ENCODE results near the gene SCFD2.
"Not testable (repeated sequence)": the region's sequence is repeated elsewhere in the genome, so short reads cannot be mapped to it uniquely, and the experiment has no call there.

The SCFD2 gene

GRCh38 chr4:53340145-53340544 lies 25.7 kb downstream of the SCFD2 start:
- not testable (repeated sequence) for DNase-seq

- not testable (repeated sequence) for DNase-seq
Measured at GRCh38 chr4:53334916-53335315, 30.9 kb downstream of the SCFD2 start.

DNA sequence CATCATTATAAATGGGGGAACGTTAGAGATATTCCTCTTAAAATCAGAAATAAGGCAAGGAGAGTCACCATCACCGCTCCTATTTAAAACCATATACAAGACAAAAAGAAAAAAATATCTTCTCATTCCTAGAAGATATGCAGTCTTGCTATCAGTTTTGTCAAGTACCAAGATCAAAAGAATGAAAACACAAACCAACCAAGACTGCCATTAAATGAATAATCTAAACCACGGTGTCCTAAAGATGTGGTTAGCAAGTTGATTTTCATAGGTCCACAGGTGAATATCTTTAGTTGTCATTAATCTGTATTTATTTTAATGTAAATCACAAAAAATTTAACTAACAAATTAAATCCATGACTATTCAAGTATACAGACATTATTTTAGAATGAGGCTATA lies 39.3 kb downstream of the SCFD2 start:
- no peak for DNase-seq

DNA sequence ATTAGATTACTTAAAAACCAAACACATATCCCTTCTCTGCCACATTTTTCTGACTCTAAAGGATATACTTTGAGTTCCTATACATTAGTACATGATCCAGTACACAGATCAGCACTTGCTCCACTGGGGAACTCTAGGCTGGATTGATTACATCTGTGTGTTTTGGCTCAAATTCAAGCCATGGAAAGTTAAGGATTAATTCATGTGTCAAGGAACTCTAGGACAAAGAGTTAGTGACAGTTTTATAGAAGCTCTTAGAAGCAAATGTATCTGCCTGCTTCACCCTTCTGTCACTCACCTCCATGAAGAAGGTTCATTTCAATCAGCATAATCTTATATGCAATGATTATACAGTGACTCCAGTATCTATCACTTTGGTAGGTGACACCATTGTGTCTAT lies 43.2 kb downstream of the SCFD2 start:
- DNase-seq = no peak

DNA sequence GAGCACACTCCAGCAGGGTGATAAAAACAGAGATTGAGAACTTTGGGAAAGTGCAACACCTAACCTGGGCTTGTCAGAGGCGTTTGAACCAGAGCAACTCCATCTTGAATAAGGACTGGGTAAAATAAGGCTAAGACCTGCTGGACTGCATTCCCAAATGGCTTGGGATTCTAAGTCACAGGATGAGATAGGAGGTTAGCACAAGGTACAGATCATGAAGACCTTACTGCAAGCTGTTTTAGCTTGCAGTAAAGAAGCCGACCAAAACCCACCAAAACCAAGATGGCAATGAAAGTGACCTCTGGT lies 43.9 kb downstream of the SCFD2 start:
- no peak for DNase-seq

GRCh38 chr4:53321151-53321983 lies 44.5 kb downstream of the SCFD2 start:
- DNase-seq = no peak

- no peak for DNase-seq
Measured at GRCh38 chr4:53315300-53315699, 50.6 kb downstream of the SCFD2 start.

DNA sequence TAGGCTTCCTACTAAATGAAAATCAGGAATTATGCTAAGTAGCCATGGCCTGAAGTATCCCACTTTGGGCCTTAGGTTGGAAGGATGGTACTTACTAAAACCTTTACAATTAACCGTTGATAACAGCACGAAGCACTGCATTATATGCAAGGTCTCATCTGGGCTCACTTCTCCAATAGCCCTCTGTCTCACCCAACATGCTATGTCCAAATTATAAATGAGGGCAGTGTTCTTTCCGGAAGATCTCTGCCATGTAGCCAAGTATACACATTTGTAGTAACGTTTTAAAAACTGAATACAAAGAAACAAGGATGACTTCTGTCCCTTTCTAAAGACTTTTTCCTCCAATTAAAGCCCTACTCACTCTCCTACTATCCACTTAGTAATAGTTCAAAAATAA lies 51.6 kb downstream of the SCFD2 start:
- no peak for DNase-seq

DNA sequence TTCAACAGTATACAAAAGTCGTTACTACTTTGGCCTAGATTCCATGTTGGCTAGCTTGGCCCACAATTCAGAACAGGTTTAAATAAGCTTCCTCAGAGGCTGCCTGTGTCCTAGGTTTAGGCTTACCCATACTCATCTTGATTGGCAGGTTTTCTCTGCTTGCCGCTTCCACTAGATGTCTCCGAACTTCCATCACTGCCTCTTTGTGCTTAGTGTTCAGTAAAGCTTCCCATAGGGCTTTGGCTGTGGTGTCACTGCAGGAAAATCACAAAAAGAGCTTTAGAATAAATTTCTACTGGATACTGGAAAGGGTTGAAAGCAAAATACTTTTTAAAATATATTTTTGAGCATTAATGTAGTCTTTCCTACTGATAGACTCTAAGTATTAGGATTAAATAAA lies 52.4 kb downstream of the SCFD2 start:
- no peak for DNase-seq

- no peak for DNase-seq
Measured at GRCh38 chr4:53309321-53310040, 56.4 kb downstream of the SCFD2 start.

DNA sequence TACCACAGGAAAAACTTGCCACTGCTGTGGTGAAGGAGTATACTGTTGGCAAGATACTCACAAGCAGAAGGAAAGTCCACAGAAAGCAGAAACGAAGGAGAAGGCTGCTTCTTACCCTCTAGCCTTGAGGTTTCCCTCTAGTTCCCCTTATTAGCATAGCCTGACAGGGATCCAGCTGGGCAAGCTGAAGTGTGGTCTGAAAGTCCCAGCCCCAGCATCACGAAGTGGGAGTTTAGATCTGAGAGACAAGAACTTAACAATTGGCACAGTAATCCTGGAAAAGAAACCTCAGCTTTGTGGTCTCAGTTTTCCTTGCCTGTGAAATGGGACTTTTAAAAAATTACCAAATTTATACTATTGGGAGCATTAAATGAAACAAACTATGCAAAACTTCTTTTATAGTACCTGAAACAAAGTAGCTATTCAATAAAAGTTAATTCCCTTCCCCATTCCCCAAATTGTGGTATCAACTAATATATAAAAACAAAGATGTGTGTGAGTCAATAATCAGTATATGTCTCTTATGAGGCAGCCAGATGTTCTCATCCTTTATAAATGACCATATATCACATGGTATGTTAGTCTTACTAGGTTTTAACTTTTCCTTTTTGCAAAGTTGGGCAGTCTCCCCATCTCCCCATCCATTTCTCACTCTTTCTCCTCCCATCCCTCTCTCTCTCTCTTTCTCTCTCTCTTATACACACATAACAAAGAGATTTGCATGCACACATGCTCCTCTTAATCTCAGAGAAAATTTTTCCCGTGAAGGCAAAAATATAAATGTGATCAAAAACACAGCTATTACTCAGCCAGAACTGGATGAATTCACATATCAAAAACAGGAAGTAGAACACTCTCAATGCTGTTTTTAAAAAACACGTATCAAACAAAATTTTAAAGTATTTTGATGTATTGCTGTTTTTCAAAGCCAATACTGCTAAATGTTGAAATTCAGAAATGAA lies 57.8 kb downstream of the SCFD2 start:
- DNase-seq = no peak

DNA sequence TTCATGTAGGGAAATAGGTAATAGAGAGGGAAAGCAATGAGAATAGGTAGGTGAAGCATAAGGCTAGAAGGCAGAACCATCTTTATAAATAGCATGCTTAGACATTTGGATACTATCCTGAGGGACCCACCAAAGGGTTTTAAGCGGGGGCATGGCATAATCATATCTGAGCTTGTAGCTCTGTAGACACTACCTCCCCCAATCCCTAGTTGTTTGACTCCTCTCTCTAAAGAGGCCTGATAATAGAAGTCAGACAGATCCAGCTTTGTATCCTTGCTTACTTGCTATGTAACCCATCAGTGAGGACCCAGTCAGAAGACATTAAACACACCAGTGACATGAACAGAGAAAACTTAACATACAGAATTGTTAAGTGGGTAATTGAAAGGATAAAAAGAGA lies 58.7 kb downstream of the SCFD2 start:
- no peak for DNase-seq

GRCh38 chr4:53306729-53307128 lies 59.1 kb downstream of the SCFD2 start:
- no peak for DNase-seq

- DNase-seq = not testable (repeated sequence)
Measured at GRCh38 chr4:53292209-53292608, 73.7 kb downstream of the SCFD2 start.

- no peak for DNase-seq
Measured at GRCh38 chr4:53281438-53281837, 84.4 kb downstream of the SCFD2 start.

DNA sequence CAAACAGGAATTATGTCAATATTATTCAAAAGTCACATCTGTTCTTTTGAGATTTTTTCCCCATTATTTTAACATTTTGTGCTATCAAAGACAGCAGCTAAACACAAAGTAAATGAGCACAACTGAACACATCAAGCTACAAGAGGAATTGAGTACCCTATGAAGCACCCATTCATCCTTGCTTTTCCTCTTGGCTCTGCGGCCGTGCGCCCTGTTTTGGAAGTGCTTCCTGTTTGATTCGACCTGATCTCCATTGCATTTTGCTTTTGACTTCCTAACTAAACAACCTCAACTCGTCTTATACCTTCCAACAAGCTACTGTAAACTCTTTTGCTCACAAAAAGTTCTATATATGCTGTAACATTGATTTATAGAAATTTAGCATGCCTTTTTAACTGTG lies 85.0 kb downstream of the SCFD2 start:
- no peak for DNase-seq

DNA sequence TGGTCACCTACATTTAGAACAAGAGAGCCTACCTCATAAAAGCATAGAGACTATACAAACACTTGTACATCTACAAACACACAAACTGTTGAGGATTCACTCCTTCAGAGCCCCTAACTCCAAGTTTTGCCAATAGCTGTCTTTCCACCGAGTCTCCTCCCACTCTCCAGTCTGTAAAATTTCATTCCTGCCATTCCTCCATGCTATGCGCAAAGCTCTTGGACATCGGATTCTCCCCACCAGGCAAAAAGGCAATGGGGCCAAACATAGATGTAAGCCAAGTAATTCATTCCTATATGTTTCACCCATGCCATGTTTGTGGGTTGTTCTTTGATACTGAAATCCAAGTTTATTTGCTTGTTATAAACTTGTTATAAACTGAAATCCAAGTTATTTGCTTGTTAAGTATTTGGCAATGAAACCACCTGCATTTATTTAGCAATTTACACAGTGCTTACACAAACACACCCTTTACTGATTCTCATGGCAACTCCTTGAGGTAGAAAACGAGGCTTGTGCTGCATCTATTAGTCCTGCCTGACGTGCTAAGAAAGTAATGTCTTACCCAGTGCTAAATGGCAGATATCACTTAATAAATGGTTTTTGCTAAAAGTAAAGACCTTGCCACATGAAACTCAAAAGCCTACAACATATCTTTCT lies 91.1 kb downstream of the SCFD2 start:
- no peak for DNase-seq

- no peak for DNase-seq
Measured at GRCh38 chr4:53273726-53274125, 92.1 kb downstream of the SCFD2 start.

GRCh38 chr4:53267026-53267425 lies 98.8 kb downstream of the SCFD2 start:
- no peak for DNase-seq

- not testable (repeated sequence) for DNase-seq
Measured at GRCh38 chr4:53255986-53256385, 109.9 kb downstream of the SCFD2 start.

DNA sequence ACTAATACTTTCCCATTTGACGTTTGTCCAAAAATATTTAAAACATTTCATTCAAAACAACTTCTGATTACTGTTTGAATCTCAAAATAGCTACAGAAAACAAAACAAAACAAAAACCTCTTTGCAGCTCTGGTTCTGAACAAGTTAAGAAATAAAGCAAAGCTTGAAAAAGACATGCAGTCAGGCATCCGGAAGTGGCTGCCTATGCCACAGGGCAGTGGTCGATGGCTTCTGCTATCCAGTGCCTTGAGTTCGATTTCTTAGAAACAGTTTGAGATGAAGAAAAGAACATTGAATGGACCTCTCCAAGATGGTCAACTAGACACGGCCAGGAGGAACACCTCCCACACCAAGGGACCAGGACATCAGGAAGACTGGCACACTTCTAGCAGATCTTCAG lies 125.3 kb downstream of the SCFD2 start:
- no peak for DNase-seq

DNA sequence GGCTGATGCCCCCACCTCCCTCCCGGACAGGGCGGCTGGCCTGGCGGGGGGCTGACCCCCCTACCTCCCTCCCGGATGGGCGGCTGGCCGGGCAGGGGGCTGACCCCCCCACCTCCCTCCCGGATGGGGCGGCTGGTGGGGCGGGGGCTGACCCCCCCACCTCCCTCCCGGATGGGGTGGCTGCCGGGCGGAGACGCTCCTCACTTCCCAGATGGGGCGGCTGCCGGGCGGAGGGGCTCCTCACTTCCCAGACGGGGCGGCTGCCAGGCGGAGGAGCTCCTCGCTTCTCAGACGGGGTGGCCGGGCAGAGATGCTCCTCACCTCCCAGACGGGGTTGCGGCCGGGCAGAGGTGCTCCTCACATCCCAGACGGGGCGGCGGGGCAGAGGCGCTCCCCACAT lies 127.5 kb downstream of the SCFD2 start:
- DNase-seq = not testable (repeated sequence)

GRCh38 chr4:53237811-53238210 lies 128.1 kb downstream of the SCFD2 start:
- DNase-seq = not testable (repeated sequence)
